Adipose tissue (tissue), 3 donors: ENCODE data around the gene DVL2. TPM values are rescaled to one million over a fixed set of nuclear protein-coding genes. Genes with fewer than 3 reads are reported as not detected.
A peak's percentile ranks its signal among the peaks of the same experiment; 100 is the strongest.
"Not testable (repeated sequence)": the region's sequence is repeated elsewhere in the genome, so short reads cannot be mapped to it uniquely, and the experiment has no call there.

Experiments
- H3K27ac ChIP-seq: one replicate; pipeline ENCODE4 v1.5.1; 2013; ENCODE audit warnings: low read depth, low read length
- WGBS, 3 donors: extraction: QIAGEN DNeasy Blood & Tissue Kit; methylation state at CpG; one replicate each; pipeline ENCODE4 v1.1.7; 2013; 5-methylcytosine and 5-hydroxymethylcytosine counted together
- polyA plus RNA-seq, 3 donors: library from polyadenylated mRNA; stranded (reverse); fragments of 200-250 nt; gene quantifications; one replicate each; pipeline ENCODE4 v1.2.3, GENCODE V29; 2013
- donor health status: healthy with polysubstance abuse.
- donor health status: Bipolar disorder and iron deficiency.
- donor health status: healthy.

The DVL2 gene
- polyA plus RNA-seq, 3 donors: 9.9 to 31.3 (median 17.2) TPM

- no peak overlapping the region for H3K27ac ChIP-seq
- WGBS, 3 donors: 87 to 97% (median 96%) methylated on average over 6 of the region's 6 CpGs
These were observed 25.2 kb upstream of the DVL2 start for GRCh38 chr17:7259555-7259889.

- 67 to 77% (median 75%) methylated on average over 7 of the region's 7 CpGs for WGBS, 3 donors
- no peak overlapping the region for H3K27ac ChIP-seq
These were observed 24.6 kb upstream of the DVL2 start for GRCh38 chr17:7258731-7259554.

- WGBS, 3 donors: 89 to 92% (median 91%) methylated on average over 8 of the region's 8 CpGs
- H3K27ac ChIP-seq: no peak overlapping the region
These were observed 22.6 kb upstream of the DVL2 start for GRCh38 chr17:7256766-7257456.

GRCh38 chr17:7254511-7254910, 20.2 kb upstream of the DVL2 start:
- H3K27ac ChIP-seq: no peak overlapping the region
- 88 to 94% (median 92%) methylated on average over 4 of the region's 4 CpGs for WGBS, 3 donors

GRCh38 chr17:7253082-7253481, 18.8 kb upstream of the DVL2 start:
- no peak overlapping the region for H3K27ac ChIP-seq
- WGBS, 3 donors: 56 to 79% (median 76%) methylated on average over 5 of the region's 5 CpGs

GRCh38 chr17:7252176-7253043, 18.1 kb upstream of the DVL2 start, which contains the start of gene ELP5:
TSS of gene ELP5 (plus strand) at chr17:7252215. CDS start at chr17:7252551, 336 bp downstream.
- WGBS, 3 donors: 1% methylated on average over 55 of the region's 55 CpGs
- H3K27ac ChIP-seq: peak within 1 kb of the TSS; percentile 95

- peak within 1 kb of the TSS; percentile 95 for H3K27ac ChIP-seq
- WGBS, 3 donors: 1% methylated on average over 21 to 41 of the region's 41 CpGs
These were observed 17.4 kb upstream of the DVL2 start, which contains the start of gene CTDNEP1 for GRCh38 chr17:7251661-7252175. TSS of gene CTDNEP1 (minus strand) at chr17:7251734. CDS start at chr17:7251296, 438 bp downstream.

- WGBS, 3 donors: 0 to 1% (median 0%) methylated on average over 53 to 55 of the region's 55 CpGs
- no peak overlapping the region for H3K27ac ChIP-seq
These were observed 16.6 kb upstream of the DVL2 start for GRCh38 chr17:7250695-7251627.

GRCh38 chr17:7249830-7250229, 15.5 kb upstream of the DVL2 start:
- 69 to 85% (median 69%) methylated on average over 7 of the region's 7 CpGs for WGBS, 3 donors
- no peak overlapping the region for H3K27ac ChIP-seq

- H3K27ac ChIP-seq: no peak overlapping the region
- 83 to 85% (median 84%) methylated on average over 6 of the region's 6 CpGs for WGBS, 3 donors
These were observed 14.9 kb upstream of the DVL2 start for GRCh38 chr17:7249214-7249613.

- WGBS, 3 donors: 64 to 78% (median 68%) methylated on average over 4 of the region's 4 CpGs
- H3K27ac ChIP-seq: no peak overlapping the region
These were observed 14.5 kb upstream of the DVL2 start for GRCh38 chr17:7248796-7249195.

- 87 to 93% (median 91%) methylated on average over 5 of the region's 5 CpGs for WGBS, 3 donors
- H3K27ac ChIP-seq: no peak overlapping the region
These were observed 12.5 kb upstream of the DVL2 start for GRCh38 chr17:7246779-7247178.

GRCh38 chr17:7243838-7244237, 9.5 kb upstream of the DVL2 start:
- WGBS, 3 donors: 61 to 87% (median 84%) methylated on average over 10 of the region's 10 CpGs
- H3K27ac ChIP-seq: not testable (repeated sequence)

- 24 to 49% (median 37%) methylated on average over 2 of the region's 2 CpGs for WGBS, 3 donors
- H3K27ac ChIP-seq: peak overlapping the region; percentile 77
These were observed 9.1 kb upstream of the DVL2 start for GRCh38 chr17:7243453-7243729.

GRCh38 chr17:7242717-7243452, 8.6 kb upstream of the DVL2 start:
- WGBS, 3 donors: 1% methylated on average over 49 of the region's 49 CpGs
- peak overlapping the region; percentile 84 for H3K27ac ChIP-seq

GRCh38 chr17:7241783-7242716, 7.7 kb upstream of the DVL2 start, which contains the start of gene GABARAP:
TSS of gene GABARAP (minus strand) at chr17:7242449. CDS start at chr17:7242330, 119 bp downstream.
- WGBS, 3 donors: 0 to 1% (median 0%) methylated on average over 59 to 62 of the region's 62 CpGs
- peak within 1 kb of the TSS; percentile 84 for H3K27ac ChIP-seq
